NCI-H774 (cell line): ENCODE measurements around the gene CCDC142.

Experiments
- DNase-seq: peaks from one replicate; lab custom pipeline; 2025; lab: John Stamatoyannopoulos, UW

The CCDC142 gene

GRCh38 chr2:74482801-74483674 is at the start of gene CCDC142, which contains the start of gene TTC31:
TSS of gene CCDC142 (minus strand) at chr2:74482998. CDS start at chr2:74482837, 161 bp downstream.
TSS of gene TTC31 (plus strand) at chr2:74483081. CDS start at chr2:74483096, 15 bp downstream.
- DNase-seq: peak; percentile 91

- DNase-seq: no peak
Measured at GRCh38 chr2:74532222-74532621, 49.4 kb upstream of the CCDC142 start.

GRCh38 chr2:74531666-74532065 is 48.9 kb upstream of the CCDC142 start:
- no peak for DNase-seq

- DNase-seq: no peak
Measured at GRCh38 chr2:74530239-74531187, 47.7 kb upstream of the CCDC142 start.

GRCh38 chr2:74529357-74530238 is 46.8 kb upstream of the CCDC142 start, which contains the start of the genes AUP1 and HTRA2:
TSS of gene AUP1 (minus strand) at chr2:74529706. CDS start at chr2:74529629, 77 bp downstream.
TSS of gene HTRA2 (plus strand) at chr2:74529933. CDS start at chr2:74530007, 74 bp downstream.
- DNase-seq: peak; percentile 97

DNA sequence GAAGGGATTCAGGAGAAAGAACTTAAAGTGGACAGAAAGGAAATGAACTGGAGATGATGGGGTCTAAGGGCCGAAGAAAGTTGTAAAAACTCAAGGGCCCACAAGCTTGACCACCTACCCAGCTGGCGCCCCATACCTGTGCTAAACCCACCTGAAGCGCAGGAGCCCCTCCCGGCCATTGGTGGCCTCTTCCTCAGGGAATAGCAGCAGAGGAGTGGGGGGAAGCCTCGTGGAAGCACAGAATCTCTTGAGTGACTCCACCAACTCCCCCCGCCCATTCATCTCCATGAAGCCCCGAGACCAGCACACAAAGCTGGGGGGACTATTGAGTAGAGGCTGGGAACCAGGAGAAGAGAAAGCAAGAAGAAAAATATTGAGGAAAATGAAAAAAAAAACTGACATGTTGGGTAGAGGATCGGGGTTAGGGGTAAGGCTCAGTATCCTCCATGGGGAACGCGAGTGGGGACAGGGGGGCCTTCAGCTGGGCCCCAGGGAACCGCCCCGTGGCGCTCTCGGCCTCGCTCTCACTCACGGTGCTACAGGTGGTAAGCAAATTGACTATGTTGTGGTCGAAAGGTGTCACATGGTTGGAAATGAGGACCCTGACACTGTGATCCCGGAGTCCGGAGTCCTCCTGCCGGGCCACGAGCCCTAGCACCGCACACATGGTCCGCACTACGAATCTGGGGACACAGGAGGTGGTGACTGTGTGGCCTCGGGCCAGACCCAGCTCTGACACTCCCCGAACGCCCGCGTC is 46.0 kb upstream of the CCDC142 start:
- DNase-seq: no peak

DNA sequence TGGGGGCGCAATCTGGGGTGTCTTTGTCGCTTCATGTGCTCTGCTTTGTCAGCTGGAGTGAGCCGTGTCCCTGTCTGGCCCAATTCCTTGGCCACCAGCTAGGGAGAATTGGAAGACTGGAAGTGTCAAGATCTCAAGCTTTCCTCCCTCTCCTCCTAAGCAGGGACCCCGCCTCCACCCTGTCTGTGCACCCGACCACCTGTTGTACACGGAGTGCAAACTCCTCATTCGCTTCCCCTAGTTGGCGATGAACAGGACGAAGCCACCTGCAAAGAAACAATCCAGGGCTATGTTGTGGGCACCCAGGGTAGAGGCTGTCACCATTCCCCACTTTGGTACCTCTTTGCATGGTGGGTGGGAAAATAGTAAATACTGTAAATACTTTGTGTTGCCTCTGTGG is 44.9 kb upstream of the CCDC142 start:
- DNase-seq: no peak

- no peak for DNase-seq
Measured at GRCh38 chr2:74526649-74527230, 43.9 kb upstream of the CCDC142 start.

DNA sequence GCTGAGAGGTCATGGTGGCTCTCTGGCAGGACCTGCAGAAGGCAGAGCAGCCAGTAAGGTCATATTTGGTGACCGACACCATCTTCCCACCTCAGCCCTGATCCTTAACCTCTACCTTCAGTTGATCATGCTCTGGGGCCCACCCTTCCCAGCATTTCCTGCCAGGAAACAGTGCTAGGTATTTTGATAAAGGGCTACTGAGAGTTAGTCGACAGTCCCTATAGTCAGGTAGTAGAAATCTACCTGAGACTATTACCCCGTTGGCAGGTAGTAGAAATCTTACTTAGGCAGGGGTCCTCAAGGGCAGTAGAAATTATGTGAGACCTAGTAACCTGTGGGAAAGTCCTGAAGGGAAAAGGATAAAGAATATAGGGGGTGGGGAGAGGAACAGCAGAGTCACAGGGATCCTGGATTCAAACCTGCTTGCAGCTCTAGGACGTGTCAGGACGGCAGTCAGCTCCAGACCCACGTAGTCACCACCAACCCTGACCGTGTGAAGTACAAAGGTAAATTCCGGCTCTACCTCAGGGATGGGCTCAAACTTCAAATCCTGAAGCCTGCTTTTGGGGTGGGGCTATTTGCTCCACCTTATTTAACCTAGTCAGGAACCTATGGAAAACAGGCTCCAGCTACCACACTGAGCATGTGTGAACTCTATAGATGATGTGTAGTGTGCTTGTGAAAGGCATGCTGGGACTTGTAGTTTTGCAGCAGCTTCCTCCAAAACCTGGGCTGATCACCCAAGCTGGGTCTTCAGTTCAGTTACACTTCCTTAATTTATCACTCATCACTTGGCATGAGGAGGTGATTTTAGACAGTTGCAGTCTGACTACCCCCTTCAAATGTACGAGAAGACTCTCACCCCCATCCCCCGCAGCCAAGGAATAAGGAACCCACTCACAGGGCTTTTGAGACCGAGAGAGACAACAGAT is 43.2 kb upstream of the CCDC142 start, which contains the start of gene DQX1:
Gene DQX1, minus strand, starts transcription at position 515 of the 932 bp plus-strand sequence. Its CDS starts 502 bp downstream, at position 13.
- DNase-seq: no peak

GRCh38 chr2:74524955-74525716 is 42.3 kb upstream of the CCDC142 start:
- no peak for DNase-seq

GRCh38 chr2:74524005-74524404 is 41.2 kb upstream of the CCDC142 start:
- no peak for DNase-seq

- DNase-seq: no peak
Measured at GRCh38 chr2:74522516-74522915, 39.7 kb upstream of the CCDC142 start.

- no peak for DNase-seq
Measured at GRCh38 chr2:74516650-74517049, 33.9 kb upstream of the CCDC142 start.

DNA sequence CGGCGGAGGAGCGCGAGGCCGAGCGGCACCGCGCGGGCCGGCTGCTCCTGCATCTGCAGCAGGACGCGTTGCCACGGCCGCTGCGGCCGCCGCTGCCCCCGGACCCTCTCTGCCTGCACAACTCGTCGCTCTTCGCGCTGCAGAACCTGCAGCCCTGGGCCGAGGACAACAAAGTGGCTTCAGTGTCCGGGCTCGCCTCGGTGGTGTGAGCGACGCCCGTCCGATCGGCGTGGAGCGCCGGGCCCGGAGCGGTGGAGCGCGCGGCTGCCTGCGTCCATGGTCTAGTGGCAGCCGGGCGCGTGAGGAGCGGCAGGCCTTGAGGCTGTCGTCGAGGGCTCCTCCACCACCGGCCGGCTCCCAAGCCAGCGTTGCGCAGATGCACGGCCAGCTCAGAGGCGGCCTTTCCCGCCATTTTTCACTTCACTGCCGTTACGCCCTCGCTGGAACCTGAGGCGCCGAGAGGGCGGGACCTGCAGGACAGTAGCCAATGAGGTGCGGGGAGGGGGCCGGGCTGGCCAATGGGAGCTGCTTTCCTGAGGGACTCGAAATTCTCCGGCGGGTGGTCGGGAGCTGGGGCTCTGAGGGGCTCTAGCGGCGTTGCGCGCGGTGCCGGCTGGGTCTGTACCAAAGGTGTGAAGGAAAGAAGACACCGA is 33.3 kb upstream of the CCDC142 start:
- DNase-seq: no peak

GRCh38 chr2:74515271-74515980 is 32.6 kb upstream of the CCDC142 start:
- no peak for DNase-seq

GRCh38 chr2:74514368-74515270 is 31.8 kb upstream of the CCDC142 start, which contains the start of gene TLX2:
TSS of gene TLX2 (plus strand) at chr2:74514450. CDS start at chr2:74514807, 357 bp downstream.
- DNase-seq: no peak
